Nephron progenitor cell (in vitro differentiated cells): ENCODE data around the gene FAM118A.
A peak's percentile ranks its signal among the peaks of the same experiment; 100 is the strongest.
"Not testable (repeated sequence)": the region's sequence is repeated elsewhere in the genome, so short reads cannot be mapped to it uniquely, and the experiment has no call there.

ENCODE experiments used
- DNase-seq: peaks from one replicate; pipeline ENCODE4 v3.0.0; 2021
- H3K27ac Mint-ChIP-seq: 2 replicates; pipeline ENCODE4 v1.8.0; 2021; ENCODE audit warnings: mild to moderate bottlenecking, moderate library complexity, mixed read lengths
- H3K27me3 Mint-ChIP-seq: 2 replicates; pipeline ENCODE4 v1.8.0; 2021; ENCODE audit warnings: mild to moderate bottlenecking, low read depth, mixed read lengths; ENCODE audit not compliant: poor library complexity
- H3K36me3 Mint-ChIP-seq: 2 replicates; pipeline ENCODE4 v1.8.0; 2021; ENCODE audit warnings: low read depth, mixed read lengths
- H3K4me1 Mint-ChIP-seq: 2 replicates; pipeline ENCODE4 v1.8.0; 2021; ENCODE audit warnings: mixed read lengths
- H3K4me3 Mint-ChIP-seq: 2 replicates; pipeline ENCODE4 v1.8.0; 2021; ENCODE audit warnings: mild to moderate bottlenecking, moderate library complexity, mixed read lengths
- H3K9me3 Mint-ChIP-seq: 2 replicates; pipeline ENCODE4 v1.8.0; 2021; ENCODE audit warnings: mild to moderate bottlenecking, moderate library complexity, mixed read lengths
- CTCF ChIP-seq: fragments of 200-600 bp; sonication (generic); IDR thresholded peaks from 2 replicates; pipeline ENCODE4 v1.5.0; 2021; ENCODE audit warnings: antibody characterized with exemption

Gene FAM118A

GRCh38 chr22:45271667-45272201 lies 38.0 kb upstream of the FAM118A start:
- peak overlapping the region; percentile 15 for H3K27ac Mint-ChIP-seq
- no peaks in the 10 kb centered on the region for H3K9me3 Mint-ChIP-seq
- peaks cover 35% of the 10 kb centered on the region for H3K4me1 Mint-ChIP-seq
- no peak overlapping the region for H3K4me3 Mint-ChIP-seq
- no peaks in the 10 kb centered on the region for H3K36me3 Mint-ChIP-seq
- DNase-seq: no peak
- H3K27me3 Mint-ChIP-seq: peaks cover 33% of the 10 kb centered on the region
- TF ChIP-seq CTCF: no peak

GRCh38 chr22:45272498-45272897 lies 37.2 kb upstream of the FAM118A start:
- Mint-ChIP-seq H3K36me3 (no peaks in the 10 kb centered on the region), H3K27me3 (peaks cover 34% of the 10 kb centered on the region), H3K9me3 (no peaks in the 10 kb centered on the region), H3K27ac (no peak overlapping the region), H3K4me3 (no peak overlapping the region), H3K4me1 (peaks cover 35% of the 10 kb centered on the region)
- no peak for TF ChIP-seq CTCF
- no peak for DNase-seq

GRCh38 chr22:45273452-45274075 lies 36.2 kb upstream of the FAM118A start:
- Mint-ChIP-seq H3K4me3 (no peak overlapping the region), H3K27ac (no peak overlapping the region)

GRCh38 chr22:45276507-45277105 lies 33.1 kb upstream of the FAM118A start:
- no peak overlapping the region for H3K4me3 Mint-ChIP-seq
- no peaks in the 10 kb centered on the region for H3K36me3 Mint-ChIP-seq
- no peak for DNase-seq
- H3K4me1 Mint-ChIP-seq: peaks cover 33% of the 10 kb centered on the region
- TF ChIP-seq CTCF: no peak
- no peaks in the 10 kb centered on the region for H3K9me3 Mint-ChIP-seq
- H3K27me3 Mint-ChIP-seq: peaks cover 51% of the 10 kb centered on the region
- H3K27ac Mint-ChIP-seq: no peak overlapping the region

More at GRCh38 chr22:45273452-45274075, 36.2 kb upstream of the FAM118A start:
- Mint-ChIP-seq H3K4me1 (peaks cover 35% of the 10 kb centered on the region), H3K36me3 (no peaks in the 10 kb centered on the region), H3K27me3 (peaks cover 42% of the 10 kb centered on the region), H3K9me3 (no peaks in the 10 kb centered on the region)
- no peak for DNase-seq
- TF ChIP-seq CTCF: no peak

- H3K9me3 Mint-ChIP-seq, H3K4me3 Mint-ChIP-seq, DNase-seq, H3K27ac Mint-ChIP-seq, H3K36me3 Mint-ChIP-seq: not testable (repeated sequence)
- Mint-ChIP-seq H3K4me1 (peaks cover 26% of the 10 kb centered on the region), H3K27me3 (peaks cover 61% of the 10 kb centered on the region)
Measured at GRCh38 chr22:45277720-45278119, 32.0 kb upstream of the FAM118A start.

- Mint-ChIP-seq H3K4me3 (no peak overlapping the region), H3K4me1 (peaks cover 26% of the 10 kb centered on the region), H3K36me3 (no peaks in the 10 kb centered on the region), H3K27me3 (peaks cover 62% of the 10 kb centered on the region), H3K9me3 (no peaks in the 10 kb centered on the region), H3K27ac (no peak overlapping the region)
- no peak for DNase-seq
- TF ChIP-seq CTCF: no peak
Measured at GRCh38 chr22:45278125-45278524, 31.6 kb upstream of the FAM118A start.
